CD14-positive monocyte (primary cell): ENCODE data around the gene ADSS1. TPM values are rescaled to one million over a fixed set of nuclear protein-coding genes. Genes with fewer than 3 reads are reported as not detected.

Experiments
- DNase-seq, 3 donors: peaks; one replicate each; pipeline ENCODE4 v3.0.0-alpha.2; 2011 to 2022
- H2AFZ ChIP-seq: 2 replicates; pipeline ENCODE4 v1.6.0; 2012; ENCODE audit warnings: mild to moderate bottlenecking, low read depth, low read length, inconsistent platforms; ENCODE audit not compliant: insufficient read depth, poor library complexity, severe bottlenecking
- H3K27ac ChIP-seq, 2 donors: 1 replicate in 1 of 2; 2 replicates in 1 of 2; pipeline ENCODE4 v1.5.1; 2012 to 2013; ENCODE audit warnings: low read length in 2 of 2, control low read depth in 1 of 2, inconsistent platforms in 1 of 2, low read depth in 1 of 2, mild to moderate bottlenecking in 1 of 2
- H3K27me3 ChIP-seq, 2 donors: one replicate each; pipeline versions ENCODE4 v1.6.0 to v1.6.1; 2011 to 2013; ENCODE audit warnings: low read length in 2 of 2; ENCODE audit not compliant: control insufficient read depth in 2 of 2, insufficient read depth in 2 of 2
- H3K36me3 ChIP-seq, 2 donors: replicated peaks in 1 of 2; 1 replicate in 1 of 2; 2 replicates in 1 of 2; pipeline versions ENCODE4 v1.5.1 to v1.6.1; 2012 to 2013; ENCODE audit warnings: low read length in 2 of 2, control low read depth in 1 of 2, inconsistent platforms in 1 of 2, mild to moderate bottlenecking in 1 of 2; ENCODE audit not compliant: insufficient read depth in 2 of 2, control insufficient read depth in 1 of 2
- H3K4me1 ChIP-seq, 2 donors: 1 replicate in 1 of 2; 2 replicates in 1 of 2; pipeline versions ENCODE4 v1.5.1 to v1.6.1; 2012 to 2013; ENCODE audit warnings: low read length in 2 of 2, control low read depth in 1 of 2, inconsistent platforms in 1 of 2, mild to moderate bottlenecking in 1 of 2, moderate library complexity in 1 of 2; ENCODE audit not compliant: insufficient read depth in 2 of 2, control insufficient read depth in 1 of 2
- H3K4me2 ChIP-seq: replicated peaks from 2 replicates; pipeline ENCODE3; 2012; ENCODE audit warnings: low read length, moderate library complexity, mild to moderate bottlenecking; ENCODE audit not compliant: poor library complexity, severe bottlenecking; ENCODE audit errors: extremely low read depth
- H3K4me3 ChIP-seq, 3 experiments: fragments of 200-600 bp in 1 of 3; sonication (generic) in 1 of 3; replicated peaks in 1 of 3; 1 replicate in 2 of 3; 2 replicates in 1 of 3; pipeline ENCODE4 v1.5.1; 2011 to 2013; ENCODE audit warnings: low read length in 3 of 3, mild to moderate bottlenecking in 3 of 3, control low read depth in 2 of 3, low read depth in 2 of 3, inconsistent platforms in 1 of 3, moderate library complexity in 1 of 3
- H3K79me2 ChIP-seq: 2 replicates; pipeline ENCODE4 v1.6.0; 2012; ENCODE audit warnings: mild to moderate bottlenecking, control low read depth, inconsistent platforms, low read length, moderate library complexity; ENCODE audit not compliant: insufficient read depth
- H3K9ac ChIP-seq: 2 replicates; pipeline ENCODE4 v1.6.0; 2017; ENCODE audit warnings: low read length, mild to moderate bottlenecking; ENCODE audit not compliant: insufficient read depth, poor library complexity, severe bottlenecking
- H3K9me3 ChIP-seq, 2 donors: replicated peaks in 1 of 2; 1 replicate in 1 of 2; 2 replicates in 1 of 2; pipeline versions ENCODE4 v1.5.1 to v1.6.1; 2012 to 2013; ENCODE audit warnings: low read length in 2 of 2, control low read depth in 1 of 2; ENCODE audit not compliant: control insufficient read depth in 1 of 2, insufficient read depth in 1 of 2
- H4K20me1 ChIP-seq: 2 replicates; pipeline ENCODE4 v1.6.0; 2012; ENCODE audit warnings: mild to moderate bottlenecking, low read length, control low read depth, moderate library complexity; ENCODE audit not compliant: insufficient read depth
- H3K27ac Mint-ChIP-seq, 7 donors: one replicate each; pipeline ENCODE4 v1.8.0; 2020; ENCODE audit warnings: mild to moderate bottlenecking in 7 of 7, mixed read lengths in 7 of 7, moderate library complexity in 6 of 7, inconsistent platforms in 2 of 7
- H3K27me3 Mint-ChIP-seq, 3 donors: one replicate each; pipeline ENCODE4 v1.8.0; 2021 to 2022; ENCODE audit warnings: low read depth in 3 of 3, mild to moderate bottlenecking in 3 of 3, mixed read lengths in 3 of 3, moderate library complexity in 3 of 3, inconsistent platforms in 1 of 3
- H3K36me3 Mint-ChIP-seq, 2 donors: one replicate each; pipeline ENCODE4 v1.8.0; 2020; ENCODE audit warnings: mixed read lengths in 2 of 2, inconsistent platforms in 1 of 2, mild to moderate bottlenecking in 1 of 2
- H3K4me1 Mint-ChIP-seq: one replicate; pipeline ENCODE4 v1.8.0; 2020; ENCODE audit warnings: mild to moderate bottlenecking, mixed read lengths
- H3K4me3 Mint-ChIP-seq, 2 donors: one replicate each; pipeline ENCODE4 v1.8.0; 2020; ENCODE audit warnings: mild to moderate bottlenecking in 2 of 2, mixed read lengths in 2 of 2, moderate library complexity in 1 of 2
- H3K9me3 Mint-ChIP-seq, 7 donors: one replicate each; pipeline ENCODE4 v1.8.0; 2020 to 2022; ENCODE audit warnings: mixed read lengths in 7 of 7, mild to moderate bottlenecking in 6 of 7, moderate library complexity in 6 of 7, inconsistent platforms in 2 of 7
- CTCF ChIP-seq: fragments of 200-600 bp; IDR thresholded peaks from one replicate; pipeline ENCODE4 v1.8.0; 2022; ENCODE audit warnings: antibody characterized with exemption, mild to moderate bottlenecking
- WGBS: methylation state at CpG from one replicate; pipeline ENCODE4 v1.1.5; 2013; ENCODE audit warnings: missing lambda C conversion rate; ENCODE audit not compliant: insufficient coverage; 5-methylcytosine and 5-hydroxymethylcytosine counted together
- intact Hi-C, 2 donors: fragments of 100-400 bp; cut with micrococcal nuclease; formaldehyde crosslinking; loops; one replicate each; pipeline versions ENCODE4 v1.15.0 to v1.15.1; 2023
- polyA plus RNA-seq, 3 donors: library from polyadenylated mRNA; depleted of rRNA in 1 of 3; unstranded in 2 of 3; stranded (reverse) in 1 of 3; fragments of 300-500 nt in 2 of 3; fragments of >200 nt in 1 of 3; fragmentation: Illumina TruSeq in 2 of 3; gene quantifications; 1 replicate in 2 of 3; 2 replicates in 1 of 3; pipeline ENCODE4 v1.2.3, GENCODE V29; 2012 to 2021

The ADSS1 gene
- polyA plus RNA-seq, 3 donors = 0.61 to 3.7 (median 0.64) TPM

- Mint-ChIP-seq H3K4me3 (no peak overlapping the region), H3K27me3 (peaks cover 3 to 15% (median 5%) of the 10 kb centered on the region in 3 donors), H3K9me3 (no peaks in the 10 kb centered on the region), H3K4me1 (peaks cover 8% of the 10 kb centered on the region), H3K27ac (no peak overlapping the region), H3K36me3 (peaks cover 2 to 14% of the 10 kb centered on the region in 2 donors)
- Histone ChIP-seq H4K20me1 (no peaks in the 10 kb centered on the region), H3K36me3 (no peaks in the 10 kb centered on the region), H3K9me3 (no peaks in the 10 kb centered on the region), H3K4me1 (peaks cover 14 to 23% of the 10 kb centered on the region in 2 donors), H3K27ac (no peak overlapping the region), H3K27me3 (peaks cover 0 to 8% of the 10 kb centered on the region in 2 donors), H3K4me3 (no peak overlapping the region), H3K79me2 (no peaks in the 10 kb centered on the region), H3K9ac (no peak overlapping the region), H2AFZ (no peak overlapping the region), H3K4me2 (no peak overlapping the region)
- intact Hi-C loops = loop anchor here in 1 of 2 donors (5.0 kb wide), 1 partner anchor 76 kb away; the partner anchor contains the start of gene AKT1
- DNase-seq = no peak
- WGBS = 79% methylated on average over 14 of the region's 18 CpGs
- no peak for TF ChIP-seq CTCF
Observed at GRCh38 chr14:104721505-104722431, 2.3 kb upstream of the ADSS1 start.

- no peak overlapping the region for H3K4me3 Mint-ChIP-seq
- peaks cover 0 to 6% of the 10 kb centered on the region in 2 donors for H3K36me3 Mint-ChIP-seq
- Histone ChIP-seq H3K36me3 (no peaks in the 10 kb centered on the region), H3K4me3 (peak overlapping the region in 1 of 3 experiments; percentile 89), H2AFZ (peak overlapping the region; percentile 98), H3K4me2 (peak overlapping the region; percentile 88), H4K20me1 (no peaks in the 10 kb centered on the region), H3K27ac (no peak overlapping the region), H3K79me2 (no peaks in the 10 kb centered on the region), H3K9ac (peak overlapping the region; percentile 65), H3K9me3 (no peaks in the 10 kb centered on the region), H3K27me3 (peaks cover 0 to 8% of the 10 kb centered on the region in 2 donors), H3K4me1 (peaks cover 14 to 23% of the 10 kb centered on the region in 2 donors)
- DNase-seq = peak in 1 of 3 donors; percentile 10
- no peak for TF ChIP-seq CTCF
- H3K27me3 Mint-ChIP-seq = peaks cover 3 to 23% (median 7%) of the 10 kb centered on the region in 3 donors
- peaks cover 8% of the 10 kb centered on the region for H3K4me1 Mint-ChIP-seq
- no peaks in the 10 kb centered on the region for H3K9me3 Mint-ChIP-seq
- H3K27ac Mint-ChIP-seq = no peak overlapping the region
- 39% methylated on average over 23 of the region's 26 CpGs for WGBS
- intact Hi-C loops = loop anchor here in 1 of 2 donors (5.0 kb wide), 1 partner anchor 74 kb away; the partner anchor contains the start of gene AKT1
Observed at GRCh38 chr14:104722938-104723650, 935 bp upstream of the ADSS1 start.
